SK-N-MC (cell line): ENCODE results near the gene POLDIP3.

Source experiments
- EZH2 ChIP-seq: fragments of 200-600 bp; sonication (generic); IDR thresholded peaks from one replicate; pipeline ENCODE4 v1.6.1; 2017; ENCODE audit warnings: antibody characterized with exemption
- FOXP2 ChIP-seq: optimal IDR thresholded peaks from 2 replicates; pipeline ENCODE3; 2011; ENCODE audit warnings: mild to moderate bottlenecking, moderate library complexity; ENCODE audit not compliant: insufficient read depth; ENCODE audit errors: extremely low read length, control extremely low read depth

GRCh38 chr22:42621505-42622002 lies 6.9 kb upstream of the POLDIP3 start:
- no peak for TF ChIP-seq FOXP2
- no peak for TF ChIP-seq EZH2
